Glutamatergic neuron (in vitro differentiated cells): ENCODE data around the gene ARHGAP9. TPM values are rescaled to one million over a fixed set of nuclear protein-coding genes. Genes with fewer than 3 reads are reported as not detected.
A peak's percentile ranks its signal among the peaks of the same experiment; 100 is the strongest.

Experiments used
- DNase-seq: peaks from one replicate; pipeline ENCODE4 v3.0.0; 2022
- H3K27ac Mint-ChIP-seq: one replicate; pipeline ENCODE4 v1.8.0; 2020; ENCODE audit warnings: mild to moderate bottlenecking, mixed read lengths, inconsistent platforms; ENCODE audit not compliant: unreplicated experiment
- H3K27me3 Mint-ChIP-seq: one replicate; pipeline ENCODE4 v1.8.0; 2020; ENCODE audit warnings: mild to moderate bottlenecking, moderate library complexity, mixed read lengths, inconsistent platforms; ENCODE audit not compliant: unreplicated experiment
- H3K36me3 Mint-ChIP-seq: one replicate; pipeline ENCODE4 v1.8.0; 2020; ENCODE audit warnings: mild to moderate bottlenecking, mixed read lengths, inconsistent platforms; ENCODE audit not compliant: unreplicated experiment
- H3K4me1 Mint-ChIP-seq: one replicate; pipeline ENCODE4 v1.8.0; 2020; ENCODE audit warnings: mild to moderate bottlenecking, low read depth, mixed read lengths, inconsistent platforms; ENCODE audit not compliant: unreplicated experiment
- H3K4me3 Mint-ChIP-seq: one replicate; pipeline ENCODE4 v1.8.0; 2020; ENCODE audit warnings: mild to moderate bottlenecking, mixed read lengths, inconsistent platforms; ENCODE audit not compliant: unreplicated experiment
- H3K9me3 Mint-ChIP-seq: one replicate; pipeline ENCODE4 v1.8.0; 2020; ENCODE audit warnings: mild to moderate bottlenecking, moderate library complexity, mixed read lengths, inconsistent platforms; ENCODE audit not compliant: unreplicated experiment
- CTCF ChIP-seq: fragments of 200-600 bp; sonication (generic); IDR thresholded peaks from one replicate; pipeline ENCODE4 v1.5.0; 2021; ENCODE audit not compliant: partially characterized antibody, unreplicated experiment
- total RNA-seq: library from RNA; stranded (reverse); fragmentation: NEBNext Ultra II Directional; extraction: Animal tissue kit (Norgen Biotek cat#: 25700); gene quantifications from one replicate; pipeline ENCODE4 v1.2.1, GENCODE V29; 2021; ENCODE audit not compliant: unreplicated experiment

ARHGAP9 gene
- total RNA-seq, 1 donor from 2014 or later, result 52.0 TPM

GRCh38 chr12:57491393-57492280 is 12.0 kb upstream of the ARHGAP9 start:
- Mint-ChIP-seq H3K27me3 (peaks cover 26% of the 10 kb centered on the region), H3K9me3 (peaks cover 20% of the 10 kb centered on the region), H3K27ac (peak overlapping the region; percentile 96), H3K4me3 (peak overlapping the region; percentile 78), H3K36me3 (peaks cover 23% of the 10 kb centered on the region), H3K4me1 (peaks cover 23% of the 10 kb centered on the region)
- TF ChIP-seq CTCF, result peak; percentile 41
- no peak for DNase-seq

GRCh38 chr12:57490126-57490525 is 10.5 kb upstream of the ARHGAP9 start:
- Mint-ChIP-seq H3K4me1 (peaks cover 22% of the 10 kb centered on the region), H3K4me3 (peak overlapping the region; percentile 94), H3K27ac (peak overlapping the region; percentile 96)

DNA sequence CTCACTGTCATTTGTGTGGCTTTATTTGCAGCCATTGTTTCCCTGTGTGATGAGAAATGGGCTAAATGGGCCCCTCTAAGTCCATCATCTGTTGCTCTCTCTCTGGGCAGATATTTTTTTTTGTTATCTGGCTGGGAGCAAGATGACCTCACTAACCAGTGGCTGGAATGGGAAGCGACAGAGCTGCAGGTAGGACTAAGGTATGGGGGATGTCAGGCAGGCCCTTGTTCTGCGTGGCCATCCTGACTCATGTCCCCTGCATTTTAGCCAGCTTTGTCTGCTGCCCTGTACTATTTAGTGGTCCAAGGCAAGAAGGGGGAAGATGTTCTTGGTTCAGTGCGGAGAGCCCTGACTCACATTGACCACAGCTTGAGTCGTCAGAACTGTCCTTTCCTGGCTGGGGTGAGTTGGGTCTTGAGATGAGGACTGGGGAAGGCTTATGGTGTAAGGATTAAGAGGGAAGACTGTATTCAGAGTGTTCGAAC is 9.5 kb upstream of the ARHGAP9 start:
- TF ChIP-seq CTCF, result no peak
- H3K27me3 Mint-ChIP-seq, result peaks cover 28% of the 10 kb centered on the region
- peaks cover 23% of the 10 kb centered on the region for H3K36me3 Mint-ChIP-seq
- no peak for DNase-seq
- peak overlapping the region; percentile 96 for H3K27ac Mint-ChIP-seq
- peaks cover 20% of the 10 kb centered on the region for H3K9me3 Mint-ChIP-seq
- H3K4me1 Mint-ChIP-seq, result peaks cover 22% of the 10 kb centered on the region
- peak overlapping the region; percentile 94 for H3K4me3 Mint-ChIP-seq

More at GRCh38 chr12:57490126-57490525, 10.5 kb upstream of the ARHGAP9 start:
- no peak for DNase-seq
- peaks cover 20% of the 10 kb centered on the region for H3K9me3 Mint-ChIP-seq
- no peak for TF ChIP-seq CTCF
- peaks cover 28% of the 10 kb centered on the region for H3K27me3 Mint-ChIP-seq
- peaks cover 23% of the 10 kb centered on the region for H3K36me3 Mint-ChIP-seq

DNA sequence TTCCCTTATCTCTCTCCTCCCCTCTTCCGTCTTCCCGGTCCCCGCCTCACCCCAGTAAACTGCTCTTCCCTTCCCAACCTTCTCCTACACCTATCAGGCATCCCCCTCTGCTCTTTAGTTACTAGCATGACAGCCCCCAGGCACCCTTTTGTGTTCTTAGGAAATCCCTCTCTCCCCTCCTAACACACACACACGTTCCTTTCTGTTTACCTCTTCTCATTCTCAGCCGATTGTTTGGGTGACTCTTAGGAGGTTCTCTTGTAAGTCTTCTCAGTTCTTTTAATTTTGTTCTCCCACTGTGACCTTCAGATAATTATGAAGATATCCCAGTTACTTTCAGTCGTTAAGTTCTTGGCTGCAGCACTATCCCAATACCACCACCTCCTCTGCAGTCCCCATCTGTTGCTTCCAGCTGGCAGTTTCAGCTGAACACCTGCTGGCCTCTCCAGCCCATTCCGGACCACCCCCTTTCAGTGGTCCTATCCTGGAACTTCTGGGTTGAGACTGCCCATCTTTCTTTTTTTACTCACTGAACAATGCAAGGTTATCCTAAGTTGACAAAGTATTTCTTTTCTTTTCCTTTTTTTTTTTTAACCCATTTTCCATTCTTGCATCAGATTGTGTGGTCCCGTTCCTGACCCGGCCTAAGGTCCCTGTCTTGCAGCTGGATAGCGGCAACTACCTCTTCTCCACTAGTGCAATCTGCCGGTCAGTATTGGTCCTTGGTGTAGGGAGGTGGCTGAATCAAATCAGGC is 8.9 kb upstream of the ARHGAP9 start:
- DNase-seq, result peak; percentile 68
- Mint-ChIP-seq H3K4me1 (peaks cover 22% of the 10 kb centered on the region), H3K9me3 (peaks cover 20% of the 10 kb centered on the region), H3K4me3 (peak overlapping the region; percentile 94), H3K27me3 (peaks cover 28% of the 10 kb centered on the region), H3K36me3 (peaks cover 23% of the 10 kb centered on the region), H3K27ac (peak overlapping the region; percentile 96)
- TF ChIP-seq CTCF, result no peak
